ENCODE measurements around the gene PSMC1.

- no peak for TF ChIP-seq SP1 (IDR thresholded peaks at IDR 0.05)
- TF ChIP-seq ELF4 (IDR thresholded peaks at IDR 0.05) = no peak
- no peak for TF ChIP-seq FOXK2 (IDR thresholded peaks at IDR 0.05)
- no peak for TF ChIP-seq HDGF (IDR thresholded peaks at IDR 0.05; ENCODE audit: borderline replicate concordance)
- no peak for TF ChIP-seq LEF1 (IDR thresholded peaks at IDR 0.05; ENCODE audit: borderline replicate concordance)
- TF ChIP-seq ARNT (IDR thresholded peaks at IDR 0.05) = no peak
- TF ChIP-seq FOXM1 (IDR thresholded peaks at IDR 0.05; ENCODE audit: borderline replicate concordance) = no peak
- no peak for TF ChIP-seq ZNF384 (IDR thresholded peaks at IDR 0.05)
- TF ChIP-seq CTBP1 (IDR thresholded peaks at IDR 0.05; ENCODE audit: borderline replicate concordance) = no peak
- TF ChIP-seq BHLHE40 (IDR thresholded peaks at IDR 0.05; ENCODE audit: borderline replicate concordance) = no peak
- no peak for TF ChIP-seq SUZ12 (IDR thresholded peaks at IDR 0.05)
- no peak for TF ChIP-seq NFRKB (IDR thresholded peaks at IDR 0.05)
Measured at GRCh38 chr14:90295870-90296516, 39.6 kb downstream of the PSMC1 start.
